Lower leg skin (tissue), 4 donors: ENCODE results near the gene CLNS1A. TPM values are rescaled to one million over a fixed set of nuclear protein-coding genes. Genes with fewer than 3 reads are reported as not detected.

Experiments
- DNase-seq, 2 donors: peaks; one replicate each; pipeline ENCODE4 v3.0.0-alpha.2; 2019; ENCODE audit warnings: low spot score in 2 of 2
- H3K4me3 ChIP-seq: fragments of 200-600 bp; sonication (generic); 2 replicates; pipeline ENCODE4 v1.5.1; 2017; ENCODE audit warnings: mild to moderate bottlenecking, low read depth; ENCODE audit not compliant: poor library complexity, severe bottlenecking
- POLR2A ChIP-seq, 2 donors: fragments of 450-650 bp; IDR thresholded peaks; one replicate each; pipeline ENCODE4 v1.6.1; 2016 to 2017; ENCODE audit warnings: antibody characterized with exemption in 2 of 2, mild to moderate bottlenecking in 1 of 2, moderate library complexity in 1 of 2
- WGBS, 2 donors: methylation state at CpG; one replicate each; pipeline ENCODE4 v1.1.5; 2018; 5-methylcytosine and 5-hydroxymethylcytosine counted together
- intact Hi-C: fragments of 100-400 bp; cut with DNase I; formaldehyde crosslinking; loops from one replicate; pipeline ENCODE4 v1.15.0; 2023; ENCODE audit warnings: low total_unique reads
- total RNA-seq, 4 donors: library from RNA; depleted of rRNA; stranded (reverse); fragments of >200 nt; gene quantifications; one replicate each; pipeline ENCODE4 v1.1.0, GENCODE V29; 2016
- TF ChIP-seq, protein P1 (sequence below), 3 donors: fragments of 450-650 bp; IDR thresholded peaks; one replicate each; pipeline ENCODE4 v1.5.1; 2016; ENCODE audit warnings: antibody characterized with exemption in 3 of 3, mild to moderate bottlenecking in 3 of 3, moderate library complexity in 2 of 3

CLNS1A gene
- total RNA-seq, 4 donors from 2014 or later = 57.3 to 89.1 (median 65.4) TPM

DNA sequence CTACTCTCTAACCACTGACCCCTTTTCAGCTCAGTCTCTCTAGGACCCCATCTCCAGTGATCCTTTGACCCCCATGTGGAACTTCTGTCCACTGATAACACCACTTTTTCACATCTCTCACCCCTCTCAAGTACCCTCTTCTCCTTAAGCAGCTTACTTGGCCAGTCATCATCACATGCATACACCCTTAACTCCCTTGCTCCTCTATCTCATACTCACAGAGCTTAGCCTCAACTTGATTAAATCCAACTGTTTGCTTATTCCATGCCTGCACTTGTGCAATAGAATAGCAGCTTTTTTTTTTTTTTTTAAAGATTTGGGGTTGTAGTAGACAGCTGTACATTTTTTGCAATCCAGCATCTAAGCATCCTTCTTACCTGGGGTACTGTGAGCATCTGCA, 25.7 kb downstream of the CLNS1A start:
- H3K4me3 ChIP-seq = no peak overlapping the region
- TF ChIP-seq, protein P1, sequence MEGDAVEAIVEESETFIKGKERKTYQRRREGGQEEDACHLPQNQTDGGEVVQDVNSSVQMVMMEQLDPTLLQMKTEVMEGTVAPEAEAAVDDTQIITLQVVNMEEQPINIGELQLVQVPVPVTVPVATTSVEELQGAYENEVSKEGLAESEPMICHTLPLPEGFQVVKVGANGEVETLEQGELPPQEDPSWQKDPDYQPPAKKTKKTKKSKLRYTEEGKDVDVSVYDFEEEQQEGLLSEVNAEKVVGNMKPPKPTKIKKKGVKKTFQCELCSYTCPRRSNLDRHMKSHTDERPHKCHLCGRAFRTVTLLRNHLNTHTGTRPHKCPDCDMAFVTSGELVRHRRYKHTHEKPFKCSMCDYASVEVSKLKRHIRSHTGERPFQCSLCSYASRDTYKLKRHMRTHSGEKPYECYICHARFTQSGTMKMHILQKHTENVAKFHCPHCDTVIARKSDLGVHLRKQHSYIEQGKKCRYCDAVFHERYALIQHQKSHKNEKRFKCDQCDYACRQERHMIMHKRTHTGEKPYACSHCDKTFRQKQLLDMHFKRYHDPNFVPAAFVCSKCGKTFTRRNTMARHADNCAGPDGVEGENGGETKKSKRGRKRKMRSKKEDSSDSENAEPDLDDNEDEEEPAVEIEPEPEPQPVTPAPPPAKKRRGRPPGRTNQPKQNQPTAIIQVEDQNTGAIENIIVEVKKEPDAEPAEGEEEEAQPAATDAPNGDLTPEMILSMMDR (IDR thresholded peaks at IDR 0.05) = no peak
- TF ChIP-seq POLR2A (IDR thresholded peaks at IDR 0.05) = no peak
- no peak for DNase-seq
- intact Hi-C loops = no loop called here

DNA sequence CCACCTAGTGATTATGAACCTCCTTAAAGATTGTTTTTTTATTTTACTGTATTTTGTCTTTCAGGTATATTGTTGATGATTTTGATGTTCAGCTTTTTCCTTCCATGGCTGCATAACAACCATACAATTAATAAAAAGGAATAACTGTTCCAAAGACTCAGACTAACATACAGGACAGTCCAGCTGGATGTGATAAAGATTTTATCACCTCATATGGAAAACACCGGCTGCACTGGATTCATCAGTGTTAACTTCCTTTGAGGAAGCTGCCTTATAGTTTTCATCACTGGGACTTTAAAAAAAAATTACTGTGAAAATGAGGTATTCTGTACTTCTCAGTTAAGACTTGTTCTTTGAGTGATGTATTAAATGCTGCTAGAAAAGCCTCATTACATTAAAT, 28.4 kb downstream of the CLNS1A start:
- TF ChIP-seq, protein P1 (IDR thresholded peaks at IDR 0.05) = no peak
- TF ChIP-seq POLR2A (IDR thresholded peaks at IDR 0.05) = no peak
- DNase-seq = no peak
- 65 to 75% methylated on average over 1 of the region's 1 CpG for WGBS, 2 donors
- H3K4me3 ChIP-seq = no peak overlapping the region
- intact Hi-C loops = no loop called here

DNA sequence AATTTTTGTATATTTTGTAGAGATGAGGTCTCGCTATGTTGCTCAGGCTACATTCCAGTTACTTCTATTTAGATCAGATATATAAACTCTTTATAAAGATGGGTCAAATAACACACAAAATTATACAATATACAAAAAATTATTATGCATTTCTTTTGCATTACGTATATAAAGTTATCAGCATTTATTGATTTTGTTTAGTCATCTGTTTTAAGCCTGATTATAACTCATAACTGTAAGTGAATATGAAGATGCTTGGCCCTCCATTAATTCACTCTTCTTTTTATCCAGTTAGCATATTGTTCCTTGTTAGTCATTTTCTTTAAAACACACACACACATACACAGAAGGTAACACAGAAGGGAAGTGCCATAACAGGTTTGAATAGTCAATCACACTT, 33.3 kb downstream of the CLNS1A start:
- WGBS, 2 donors = 95 to 98% methylated on average over 2 of the region's 2 CpGs
- H3K4me3 ChIP-seq = no peak overlapping the region
- intact Hi-C loops = no loop called here
- DNase-seq = no peak
- no peak for TF ChIP-seq POLR2A (IDR thresholded peaks at IDR 0.05)
- TF ChIP-seq, protein P1 (IDR thresholded peaks at IDR 0.05) = no peak

DNA sequence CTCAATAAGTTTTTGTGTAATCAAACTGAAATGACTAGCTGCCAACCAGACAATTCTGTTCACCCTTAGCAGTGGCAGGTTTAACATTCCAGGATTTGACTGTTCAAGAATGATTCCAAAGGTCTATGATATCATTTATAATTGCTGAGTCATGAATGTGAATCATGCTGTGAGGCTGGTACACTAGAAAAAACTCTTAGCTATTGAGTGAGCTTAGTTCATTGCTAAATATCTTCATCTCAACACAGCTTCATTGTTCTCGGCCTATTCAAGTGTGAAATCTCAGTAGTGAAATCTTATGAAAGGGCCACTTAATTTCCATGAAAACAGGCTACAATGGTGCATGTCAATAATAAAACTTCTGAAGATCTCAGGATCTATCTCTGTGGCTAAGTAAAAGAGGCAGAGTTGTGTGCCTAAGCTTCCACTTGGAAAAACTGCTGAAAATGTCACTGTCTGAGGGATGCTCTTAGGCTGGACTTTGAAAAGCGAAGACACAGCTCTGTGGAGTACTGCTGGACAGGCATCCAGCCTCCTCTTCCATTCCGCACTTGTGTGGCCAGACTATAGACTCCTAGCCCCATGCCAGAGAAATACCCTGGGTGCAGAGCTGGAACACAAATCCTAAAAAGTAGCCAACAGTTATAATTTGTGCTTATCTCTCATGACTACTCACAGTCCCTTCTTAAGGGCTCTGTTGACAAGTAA, 35.1 kb downstream of the CLNS1A start:
- no peak overlapping the region for H3K4me3 ChIP-seq
- TF ChIP-seq, protein P1 (IDR thresholded peaks at IDR 0.05) = no peak
- TF ChIP-seq POLR2A (IDR thresholded peaks at IDR 0.05) = no peak
- intact Hi-C loops = no loop called here
- 90 to 91% methylated on average over 3 of the region's 3 CpGs for WGBS, 2 donors
- no peak for DNase-seq

DNA sequence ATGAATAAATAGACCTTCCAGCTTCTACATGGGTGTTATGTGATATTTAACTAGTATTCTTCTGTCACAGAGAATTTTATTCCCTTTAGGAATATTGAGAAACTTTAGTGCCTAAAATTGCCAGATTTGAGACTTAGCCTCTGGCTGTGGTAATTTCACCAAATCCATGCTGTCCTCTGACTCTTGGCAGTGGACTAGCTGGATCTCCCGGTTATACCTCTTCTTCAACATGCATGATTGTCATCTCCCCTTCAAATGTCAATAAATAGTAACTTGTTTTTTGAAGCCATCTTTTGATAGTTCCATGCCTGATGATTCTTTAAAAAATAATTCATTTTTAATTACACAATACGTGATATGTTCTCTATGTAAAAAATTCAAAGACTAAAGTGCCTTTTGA, 39.4 kb downstream of the CLNS1A start:
- 70 to 71% methylated on average over 2 of the region's 2 CpGs for whole genome bisulfite sequencing, 2 donors
- intact Hi-C loops = no loop called here
- TF ChIP-seq POLR2A (IDR thresholded peaks at IDR 0.05) = no peak
- TF ChIP-seq, protein P1 (IDR thresholded peaks at IDR 0.05) = no peak
- DNase-seq = no peak
- no peak overlapping the region for H3K4me3 ChIP-seq

DNA sequence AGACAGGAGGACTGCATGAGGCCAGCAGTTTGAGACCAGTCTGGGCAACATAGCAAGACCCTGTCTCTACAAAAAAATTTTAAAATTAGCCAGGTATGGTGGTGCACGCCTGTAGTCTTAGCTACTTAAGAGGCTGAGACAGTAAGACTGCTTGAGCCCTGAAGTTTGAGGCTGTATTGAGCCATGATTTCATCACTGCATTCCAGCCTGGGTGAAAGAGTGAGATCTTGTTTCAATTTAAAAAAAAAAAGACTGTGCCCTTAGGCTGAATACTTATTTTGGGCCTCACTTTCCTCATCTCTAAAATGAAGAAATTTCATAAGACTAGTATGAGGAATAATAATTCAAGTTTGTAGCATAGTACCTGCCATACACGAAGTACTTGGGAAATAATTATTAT, 41.0 kb downstream of the CLNS1A start:
- DNase-seq = no peak
- H3K4me3 ChIP-seq = no peak overlapping the region
- intact Hi-C loops = no loop called here
- 89 to 92% methylated on average over 2 of the region's 2 CpGs for WGBS, 2 donors
- TF ChIP-seq, protein P1 (IDR thresholded peaks at IDR 0.05) = no peak
- TF ChIP-seq POLR2A (IDR thresholded peaks at IDR 0.05) = no peak
